ENCODE results near the gene CFAP73. TPM values are rescaled to one million over a fixed set of nuclear protein-coding genes. Genes with fewer than 3 reads are reported as not detected.

The CFAP73 gene
- total RNA-seq, 8 experiments from 2014 or later: 0.22 to 2.1 (median 0.44) TPM; not detected in 2

- H3K4me3 ChIP-seq: no peak overlapping the region
- no peak for ATAC-seq (replicated peaks in 6 of 8)
- H3K4me1 ChIP-seq (replicated peaks in 1 of 2): peaks cover 27 to 29% of the 10 kb centered on the region in 2 donors
- in situ Hi-C loops (cut with MboI; ENCODE audit: low pct_unique_long_range_greater_than_20kb in 2 of 9, low sequenced_read_pairs in 9 of 9, unreplicated experiment in 9 of 9): loop anchor here in 4 of 9 experiments (10.0 to 25.0 kb wide), 2 partner anchors 102 to 109 kb away; partner anchors contain the start of gene DTX1 (in 4 of the 4)
- H3K27ac ChIP-seq: no peak overlapping the region
- 96 to 100% (median 99%) methylated on average over 1 to 10 of the region's 13 CpGs; no CpG with 5 or more reads in 6 of the 10 experiments for WGBS, 10 experiments
Measured at GRCh38 chr12:113164014-113164413, 14.5 kb downstream of the CFAP73 start.

DNA sequence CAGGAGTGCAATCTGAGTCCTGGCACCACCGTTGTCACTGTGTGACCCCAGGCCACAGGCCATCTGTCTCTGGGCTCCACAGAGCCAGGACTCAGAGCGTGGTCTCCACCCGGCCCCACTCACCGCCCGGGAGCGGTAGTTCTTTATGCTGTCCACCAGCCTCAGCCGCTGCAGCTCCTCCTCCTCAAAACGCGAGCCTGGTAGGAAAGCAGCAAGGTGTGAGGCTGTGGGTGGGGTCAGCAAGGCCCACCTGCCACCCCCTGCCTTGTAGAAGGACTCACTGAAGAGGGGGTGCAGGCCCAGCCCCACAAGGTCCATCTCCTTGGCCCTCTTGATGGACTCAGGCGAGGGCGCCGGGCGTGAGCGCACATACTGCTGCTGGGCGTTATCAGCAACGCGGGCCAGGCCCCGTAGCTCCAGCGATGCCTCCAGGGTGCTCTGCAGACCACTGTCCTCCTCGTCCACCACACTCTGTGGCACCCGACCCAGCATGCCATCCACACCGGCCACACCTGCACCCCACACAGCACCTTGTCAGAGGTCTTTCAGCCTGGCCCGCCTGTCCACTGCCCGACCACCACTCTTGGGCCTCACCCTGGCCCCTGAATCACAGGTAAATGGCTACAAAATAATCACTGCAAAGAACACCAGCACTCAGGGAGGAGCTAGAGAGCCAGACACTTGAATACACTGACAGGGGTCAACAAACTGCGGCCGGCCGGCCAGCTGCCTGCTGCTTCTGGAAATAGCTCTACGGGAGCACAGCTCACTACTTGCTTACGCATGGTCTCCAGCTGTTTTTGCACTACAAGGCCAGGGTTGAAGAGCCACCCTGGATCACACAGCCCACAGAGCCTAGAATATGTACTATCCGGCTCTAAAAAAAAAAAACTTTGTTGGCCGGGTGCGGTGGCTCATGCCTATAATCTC, 16.3 kb downstream of the CFAP73 start:
- H3K27ac ChIP-seq: no peak overlapping the region
- in situ Hi-C loops (cut with MboI; ENCODE audit: low pct_unique_long_range_greater_than_20kb in 2 of 9, low sequenced_read_pairs in 9 of 9, unreplicated experiment in 9 of 9): loop anchor here in 4 of 9 experiments (10.0 to 25.0 kb wide), 2 partner anchors 103 to 111 kb away; partner anchors contain the start of gene DTX1 (in 4 of the 4)
- 83 to 100% (median 94%) methylated on average over 1 to 16 of the region's 32 CpGs; no CpG with 5 or more reads in 4 of the 10 experiments for WGBS, 10 experiments
- H3K4me1 ChIP-seq (replicated peaks in 1 of 2): peaks cover 19% of the 10 kb centered on the region in 2 donors
- H3K4me3 ChIP-seq: no peak overlapping the region
- ATAC-seq (replicated peaks in 6 of 8): no peak

GRCh38 chr12:113167868-113168267, 18.3 kb downstream of the CFAP73 start:
- no peak for ATAC-seq (replicated peaks in 6 of 8)
- H3K27ac ChIP-seq: no peak overlapping the region
- peaks cover 2 to 3% of the 10 kb centered on the region in 2 donors for H3K4me1 ChIP-seq (replicated peaks in 1 of 2)
- in situ Hi-C loops (cut with MboI; ENCODE audit: low pct_unique_long_range_greater_than_20kb in 2 of 9, low sequenced_read_pairs in 9 of 9, unreplicated experiment in 9 of 9): loop anchor here in 4 of 9 experiments (10.0 to 25.0 kb wide), 2 partner anchors 106 to 113 kb away; partner anchors contain the start of gene DTX1 (in 4 of the 4)
- WGBS, 10 experiments: 100% methylated on average over 1 of the region's 10 CpGs; no CpG with 5 or more reads in 9 of the 10 experiments
- no peak overlapping the region for H3K4me3 ChIP-seq

GRCh38 chr12:113169697-113170096, 20.2 kb downstream of the CFAP73 start:
- in situ Hi-C loops (cut with MboI; ENCODE audit: low pct_unique_long_range_greater_than_20kb in 2 of 9, low sequenced_read_pairs in 9 of 9, unreplicated experiment in 9 of 9): loop anchor here in 6 of 9 experiments (10.0 to 25.0 kb wide), 3 partner anchors 107 to 125 kb away; partner anchors contain the start of gene DTX1 (in 4 of the 6)

DNA sequence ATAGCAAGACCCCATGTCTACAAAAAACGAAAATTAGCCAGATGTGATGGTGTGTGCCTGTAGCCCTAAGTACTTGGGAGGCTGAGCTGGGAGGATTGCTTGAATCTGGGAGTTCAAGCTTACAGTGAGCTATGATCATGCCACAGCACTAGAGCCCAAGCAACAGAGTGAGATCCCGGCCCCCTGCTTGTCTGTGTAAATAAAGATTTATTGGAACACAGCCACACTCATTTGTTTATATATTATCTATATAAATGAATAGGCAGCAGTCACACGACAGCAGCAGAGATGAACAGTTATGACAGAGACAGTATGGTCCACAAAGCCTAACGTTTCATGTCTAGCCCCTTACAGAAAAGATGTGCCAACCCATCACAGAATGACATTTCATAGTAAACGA, 20.9 kb downstream of the CFAP73 start:
- 84 to 100% (median 96%) methylated on average over 1 to 5 of the region's 5 CpGs for WGBS, 10 experiments
- H3K4me1 ChIP-seq (replicated peaks in 1 of 2): no peaks in the 10 kb centered on the region
- no peak for ATAC-seq (replicated peaks in 6 of 8)
- no peak overlapping the region for H3K4me3 ChIP-seq
- in situ Hi-C loops (cut with MboI; ENCODE audit: low pct_unique_long_range_greater_than_20kb in 2 of 9, low sequenced_read_pairs in 9 of 9, unreplicated experiment in 9 of 9): loop anchor here in 5 of 9 experiments (10.0 to 25.0 kb wide), 2 partner anchors 108 to 126 kb away; partner anchors contain the start of gene DTX1 (in 3 of the 5)
- H3K27ac ChIP-seq: no peak overlapping the region

More at GRCh38 chr12:113169697-113170096, 20.2 kb downstream of the CFAP73 start:
- no peak for ATAC-seq (replicated peaks in 6 of 8)
- WGBS, 10 experiments: 94 to 100% (median 100%) methylated on average over 1 to 6 of the region's 13 CpGs; no CpG with 5 or more reads in 7 of the 10 experiments
- Histone ChIP-seq H3K4me1 (replicated peaks in 1 of 2) (no peaks in the 10 kb centered on the region), H3K27ac (no peak overlapping the region), H3K4me3 (no peak overlapping the region)

- H3K4me3 ChIP-seq: no peak overlapping the region
- in situ Hi-C loops (cut with MboI; ENCODE audit: low pct_unique_long_range_greater_than_20kb in 2 of 9, low sequenced_read_pairs in 9 of 9, unreplicated experiment in 9 of 9): loop anchor here in 5 of 9 experiments (10.0 to 25.0 kb wide), 2 partner anchors 109 to 126 kb away; partner anchors contain the start of gene DTX1 (in 3 of the 5)
- H3K4me1 ChIP-seq (replicated peaks in 1 of 2): no peaks in the 10 kb centered on the region
- 90 to 95% (median 92%) methylated on average over 1 to 4 of the region's 4 CpGs; no CpG with 5 or more reads in 2 of the 10 experiments for WGBS, 10 experiments
- no peak for ATAC-seq (replicated peaks in 6 of 8)
- no peak overlapping the region for H3K27ac ChIP-seq
Measured at GRCh38 chr12:113170926-113171325, 21.4 kb downstream of the CFAP73 start.

GRCh38 chr12:113171543-113171942, 22.0 kb downstream of the CFAP73 start:
- in situ Hi-C loops (cut with MboI; ENCODE audit: low pct_unique_long_range_greater_than_20kb in 2 of 9, low sequenced_read_pairs in 9 of 9, unreplicated experiment in 9 of 9): loop anchor here in 5 of 9 experiments (10.0 to 25.0 kb wide), 2 partner anchors 109 to 127 kb away; partner anchors contain the start of gene DTX1 (in 3 of the 5)
- ATAC-seq (replicated peaks in 6 of 8): no peak

DNA sequence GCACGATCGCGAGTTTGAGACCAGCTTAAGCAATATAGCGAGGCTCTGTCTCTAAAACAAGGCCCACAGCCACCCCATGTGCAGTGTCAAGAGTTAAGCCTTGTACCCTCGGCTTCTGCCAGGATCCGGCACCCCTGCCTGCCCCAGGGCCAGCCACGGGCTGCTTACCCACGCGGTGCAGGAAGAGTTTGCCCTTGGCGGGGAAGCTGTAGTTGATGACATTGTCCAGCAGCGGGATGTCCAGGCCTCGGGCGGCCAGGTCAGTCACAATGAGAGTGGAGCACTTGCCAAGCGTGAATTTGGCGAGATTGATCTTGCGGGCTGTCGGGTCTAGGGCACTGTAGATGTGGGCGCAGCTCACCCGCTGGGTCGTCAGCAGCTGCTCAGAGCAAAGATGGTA, 22.7 kb downstream of the CFAP73 start:
- Histone ChIP-seq H3K4me3 (no peak overlapping the region), H3K27ac (no peak overlapping the region), H3K4me1 (replicated peaks in 1 of 2) (no peaks in the 10 kb centered on the region)
- no peak for ATAC-seq (replicated peaks in 6 of 8)
- 72 to 100% (median 97%) methylated on average over 2 to 9 of the region's 20 CpGs; no CpG with 5 or more reads in 5 of the 10 experiments for WGBS, 10 experiments
- in situ Hi-C loops (cut with MboI; ENCODE audit: low pct_unique_long_range_greater_than_20kb in 2 of 9, low sequenced_read_pairs in 9 of 9, unreplicated experiment in 9 of 9): loop anchor here in 5 of 9 experiments (10.0 to 25.0 kb wide), 2 partner anchors 110 to 127 kb away; partner anchors contain the start of gene DTX1 (in 3 of the 5)

More at GRCh38 chr12:113171543-113171942, 22.0 kb downstream of the CFAP73 start:
- WGBS, 10 experiments: 91 to 100% (median 100%) methylated on average over 2 to 9 of the region's 9 CpGs; no CpG with 5 or more reads in 3 of the 10 experiments
- Histone ChIP-seq H3K27ac (no peak overlapping the region), H3K4me1 (replicated peaks in 1 of 2) (no peaks in the 10 kb centered on the region), H3K4me3 (no peak overlapping the region)

DNA sequence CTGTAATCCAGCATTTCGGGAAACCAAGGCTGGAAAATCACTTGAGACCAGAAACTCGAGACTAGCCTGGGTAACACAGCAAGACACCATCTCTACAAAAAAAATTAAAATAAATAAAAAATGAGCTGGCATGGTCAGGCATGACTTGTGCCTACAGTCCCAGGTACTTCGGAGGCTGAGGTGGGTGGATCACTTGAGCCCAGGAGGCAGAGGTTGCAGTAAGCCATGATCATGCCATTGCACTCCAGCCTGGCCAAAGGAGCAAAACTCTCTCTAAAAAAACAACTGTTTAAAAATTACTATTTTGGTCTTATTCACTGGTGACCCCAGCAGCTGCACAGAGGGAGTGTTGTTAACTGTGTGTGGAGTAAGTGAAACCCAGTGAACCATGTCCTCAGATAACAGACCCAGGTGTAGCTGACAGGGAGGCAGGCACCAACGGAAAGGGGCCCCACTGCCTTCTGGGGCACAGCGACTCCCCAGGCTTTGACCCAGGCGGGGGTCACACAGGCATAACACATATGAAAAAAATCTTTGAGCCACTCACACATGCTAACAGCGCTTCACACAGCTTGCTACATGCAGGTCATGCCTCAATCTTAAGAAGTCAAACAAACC, 23.7 kb downstream of the CFAP73 start:
- ATAC-seq (replicated peaks in 6 of 8): no peak
- 80 to 100% (median 94%) methylated on average over 1 to 7 of the region's 7 CpGs for WGBS, 10 experiments
- Histone ChIP-seq H3K4me3 (no peak overlapping the region), H3K4me1 (replicated peaks in 1 of 2) (no peaks in the 10 kb centered on the region), H3K27ac (no peak overlapping the region)
- in situ Hi-C loops (cut with MboI; ENCODE audit: low pct_unique_long_range_greater_than_20kb in 2 of 9, low sequenced_read_pairs in 9 of 9, unreplicated experiment in 9 of 9): loop anchor here in 5 of 9 experiments (10.0 to 25.0 kb wide), 2 partner anchors 111 to 128 kb away; partner anchors contain the start of gene DTX1 (in 3 of the 5)

DNA sequence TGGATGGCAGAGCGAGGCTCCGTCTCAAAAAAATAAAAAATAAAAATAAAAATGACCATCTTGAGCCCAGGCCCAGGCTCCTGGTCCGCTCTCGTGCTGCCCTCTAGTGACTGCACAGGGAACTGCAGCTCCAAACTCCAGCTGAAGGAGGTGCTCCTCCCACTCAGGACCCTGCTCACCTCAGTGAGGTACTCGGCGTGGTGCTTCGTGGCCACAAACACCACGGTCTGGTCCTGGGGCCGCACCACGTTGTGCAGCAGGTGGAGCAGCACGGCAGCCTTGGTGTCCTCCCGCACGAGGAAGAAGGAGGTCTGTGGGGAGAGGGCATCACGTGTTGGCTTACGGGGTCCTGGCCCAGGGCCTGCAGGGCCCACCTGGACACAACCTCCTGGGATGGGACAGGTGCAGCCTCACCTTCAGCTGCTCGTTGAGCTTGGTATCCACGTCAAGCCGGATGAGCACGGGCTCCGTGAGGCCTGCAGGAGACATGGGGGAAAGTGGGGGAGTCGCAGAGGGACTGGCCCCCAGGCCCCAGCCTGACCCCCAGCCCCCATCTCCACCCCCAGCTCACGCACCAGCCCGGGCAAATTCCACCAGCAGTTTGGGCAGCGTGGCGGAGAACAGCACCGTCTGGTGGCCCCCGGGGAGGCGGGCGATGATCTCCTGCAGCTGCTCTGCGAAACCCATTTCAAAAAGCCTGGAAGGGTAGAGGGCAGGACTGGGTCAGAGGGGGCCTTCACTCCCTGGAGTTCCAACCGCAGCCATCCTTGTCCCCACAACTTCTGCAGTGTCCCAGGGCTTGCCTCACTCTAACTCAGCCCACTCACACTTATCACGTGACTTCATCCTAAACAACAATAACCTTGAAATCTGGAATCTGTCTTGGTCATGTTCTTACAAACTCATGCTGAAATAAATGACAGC, 25.2 kb downstream of the CFAP73 start:
- H3K27ac ChIP-seq: no peak overlapping the region
- in situ Hi-C loops (cut with MboI; ENCODE audit: low pct_unique_long_range_greater_than_20kb in 2 of 9, low sequenced_read_pairs in 9 of 9, unreplicated experiment in 9 of 9): loop anchor here in 5 of 9 experiments (10.0 to 25.0 kb wide), 2 partner anchors 112 to 130 kb away; partner anchors contain the start of gene DTX1 (in 3 of the 5)
- 10 to 72% (median 25%) methylated on average over 1 to 4 of the region's 32 CpGs; no CpG with 5 or more reads in 2 of the 10 experiments for WGBS, 10 experiments

GRCh38 chr12:113179023-113179422, 29.5 kb downstream of the CFAP73 start:
- ATAC-seq (replicated peaks in 6 of 8): no peak
- in situ Hi-C loops (cut with MboI; ENCODE audit: low pct_unique_long_range_greater_than_20kb in 2 of 9, low sequenced_read_pairs in 9 of 9, unreplicated experiment in 9 of 9): loop anchor here in 2 of 9 experiments (10.0 kb wide), 1 partner anchor 134 kb away; no protein-coding TSS in a partner anchor
- no peak overlapping the region for H3K27ac ChIP-seq
- no peaks in the 10 kb centered on the region for H3K4me1 ChIP-seq (replicated peaks in 1 of 2)
- WGBS, 10 experiments: 90 to 100% (median 94%) methylated on average over 1 to 8 of the region's 14 CpGs; no CpG with 5 or more reads in 4 of the 10 experiments
- no peak overlapping the region for H3K4me3 ChIP-seq

More for the DNA sequence above, 25.2 kb downstream of the CFAP73 start:
- Histone ChIP-seq H3K4me3 (no peak overlapping the region), H3K4me1 (replicated peaks in 1 of 2) (no peaks in the 10 kb centered on the region)
- ATAC-seq (replicated peaks in 6 of 8): peak; percentile 81 to 95 (median 88)
